GM19025 (cell line): ENCODE measurements around the gene ATRN.

Experiments used
- ATAC-seq: cut with Tn5 transposase; IDR thresholded peaks from one replicate; pipeline ENCODE4 v1.9.1; 2021; ENCODE audit warnings: mild to moderate bottlenecking, low read depth, moderate library complexity; ENCODE audit not compliant: unreplicated experiment

Gene ATRN

DNA sequence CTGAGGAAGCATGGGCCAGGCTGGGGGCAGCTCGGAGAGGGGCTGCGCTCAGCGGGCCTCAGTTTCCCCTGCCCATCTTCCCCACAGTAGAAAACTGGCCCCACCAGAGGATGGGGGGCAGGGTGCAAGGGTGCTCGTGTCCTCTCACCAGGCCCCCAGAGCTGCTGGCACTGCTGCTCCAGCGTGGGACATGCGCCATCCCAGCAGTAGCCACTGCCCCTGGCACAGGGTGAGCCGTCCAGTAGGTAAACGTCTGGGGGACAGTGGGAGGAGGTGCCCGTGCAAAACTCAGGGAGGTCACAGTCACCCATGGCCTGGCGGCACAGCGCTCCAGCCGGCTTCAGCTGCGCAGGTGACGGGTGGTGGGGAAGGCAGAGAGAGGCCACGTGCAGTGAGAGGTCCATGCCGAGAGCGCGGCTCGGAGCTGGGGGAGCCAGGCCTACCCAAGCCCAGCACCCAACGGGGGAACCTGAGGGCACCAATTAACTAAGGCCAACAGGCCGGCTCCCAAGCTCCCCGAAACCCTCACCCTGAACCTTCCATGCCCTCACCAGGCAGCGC is 201.2 kb downstream of the ATRN start:
- no peak for ATAC-seq

- no peak for ATAC-seq
Measured at GRCh38 chr20:3672547-3673171, 201.8 kb downstream of the ATRN start.

- ATAC-seq: no peak
Measured at GRCh38 chr20:3673221-3674070, 202.6 kb downstream of the ATRN start.

GRCh38 chr20:3674447-3674846 is 203.6 kb downstream of the ATRN start:
- no peak for ATAC-seq

GRCh38 chr20:3674995-3675900 is 204.4 kb downstream of the ATRN start:
- no peak for ATAC-seq

DNA sequence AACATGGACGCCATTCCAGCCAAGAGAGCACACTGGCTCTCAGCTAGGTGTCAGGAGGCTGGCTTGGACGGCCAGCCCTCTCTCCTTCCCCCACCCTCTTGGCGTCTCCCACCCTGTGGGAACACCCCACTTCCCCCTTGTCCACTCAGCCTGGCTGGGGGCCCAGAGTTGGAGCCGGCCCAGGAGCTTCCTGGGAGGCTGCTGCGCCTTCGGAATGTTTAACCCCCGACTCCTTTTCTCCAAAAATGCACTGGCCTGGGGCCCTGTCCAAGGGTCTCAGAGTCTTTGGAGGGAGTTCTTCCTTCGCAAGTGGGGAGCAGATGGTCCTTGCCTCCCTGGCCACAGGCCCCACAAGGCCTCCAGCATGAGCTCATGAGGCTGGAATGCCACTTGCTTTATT is 206.9 kb downstream of the ATRN start:
- ATAC-seq: no peak

DNA sequence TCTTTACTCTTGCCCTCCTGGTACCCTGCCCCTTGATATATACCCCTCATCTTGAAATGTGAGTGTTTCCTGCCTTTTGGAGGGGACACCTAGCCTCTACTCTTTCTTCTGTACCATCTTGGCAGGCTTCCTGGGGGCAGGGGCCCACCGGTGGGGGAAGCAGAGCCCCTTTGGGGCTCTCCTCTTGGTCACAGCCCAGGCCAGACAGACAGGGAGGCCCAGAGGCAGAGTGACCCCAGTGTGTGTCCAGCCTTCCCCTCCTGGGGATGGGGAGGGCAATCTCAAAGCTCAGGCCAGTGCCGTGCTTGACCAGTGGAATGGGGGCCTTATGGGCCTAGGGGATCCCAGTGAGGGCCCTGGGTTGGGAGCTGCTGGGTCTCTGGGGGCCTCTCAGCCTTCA is 207.4 kb downstream of the ATRN start:
- no peak for ATAC-seq

- no peak for ATAC-seq
Measured at GRCh38 chr20:3678856-3679720, 208.3 kb downstream of the ATRN start.

- no peak for ATAC-seq
Measured at GRCh38 chr20:3679749-3680700, 209.2 kb downstream of the ATRN start.

- no peak for ATAC-seq
Measured at GRCh38 chr20:3680701-3681351, 210.0 kb downstream of the ATRN start.

DNA sequence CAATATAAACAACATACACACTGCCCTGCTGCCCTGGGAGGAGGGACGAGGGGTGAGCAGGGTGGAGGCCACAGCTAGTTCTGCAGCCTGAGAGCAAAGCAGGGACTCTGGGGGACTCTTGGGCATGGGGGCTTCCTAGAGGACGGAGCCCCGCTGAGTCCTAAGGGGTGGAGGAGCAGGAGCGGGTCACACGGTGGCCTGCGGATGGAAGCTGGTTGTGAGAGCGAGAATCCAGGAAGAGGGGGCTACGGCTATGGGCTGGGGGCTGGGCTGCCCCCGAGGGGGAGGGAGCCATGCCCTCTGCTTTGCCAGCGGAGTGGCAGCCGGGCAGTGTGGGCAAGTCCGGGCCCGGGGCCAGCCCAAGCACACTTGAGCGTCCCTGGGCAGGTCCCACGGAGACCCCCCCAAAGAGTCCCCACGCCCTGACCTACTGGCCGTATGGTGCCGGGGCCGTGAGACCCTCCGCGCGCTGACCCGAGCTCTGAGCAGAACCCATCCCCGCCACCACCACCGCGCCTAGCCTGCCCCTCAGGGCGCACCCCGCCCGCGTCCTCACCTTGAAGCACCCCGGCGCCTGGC is 210.6 kb downstream of the ATRN start:
- ATAC-seq: no peak

DNA sequence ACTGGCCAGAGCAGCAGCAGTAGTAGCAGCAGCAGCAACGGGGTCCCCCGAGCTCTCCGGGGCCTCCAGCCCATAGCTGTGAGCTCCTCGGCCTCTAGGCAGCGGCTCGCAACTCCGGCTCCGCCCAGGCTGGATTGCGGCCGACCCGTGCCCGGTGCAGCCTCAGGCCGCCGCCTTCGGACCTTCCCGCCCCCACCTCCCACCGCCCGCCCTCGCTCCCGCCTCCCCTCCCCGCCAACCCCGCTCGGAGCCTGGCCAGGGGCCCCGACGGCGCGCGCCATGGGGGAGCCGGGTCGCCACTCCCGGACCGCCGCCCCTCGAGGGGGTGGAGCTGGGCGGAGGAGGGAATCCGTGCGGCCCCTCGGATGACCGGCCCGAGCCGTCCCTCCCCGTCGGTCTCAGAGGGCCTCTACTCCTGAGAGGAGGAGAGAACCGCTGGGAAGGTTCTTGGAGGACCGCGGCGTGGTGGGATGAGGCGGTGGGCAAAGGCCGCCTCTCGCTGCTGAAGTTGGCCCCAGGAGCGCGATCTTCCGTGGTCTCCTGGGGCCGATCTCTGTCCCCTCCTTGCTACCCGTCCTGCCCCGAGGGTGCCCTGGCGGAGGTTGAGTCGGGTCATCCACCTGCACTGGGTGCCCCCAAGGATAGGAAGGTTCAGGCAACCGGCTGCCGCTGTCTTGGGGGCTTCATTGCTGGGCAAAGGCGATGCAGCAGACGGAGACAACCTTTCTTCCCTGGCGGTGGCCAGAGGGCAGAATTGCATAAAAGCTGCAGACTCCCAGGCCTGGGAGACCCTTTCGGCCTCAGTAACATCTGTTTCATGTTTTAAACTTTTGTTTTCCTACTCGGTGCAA is 211.3 kb downstream of the ATRN start, which contains the start of gene ADAM33:
Gene ADAM33 (minus strand): TSS at position 80 of the 851 bp plus-strand sequence. CDS start 6 bp downstream, at position 74.
- no peak for ATAC-seq

GRCh38 chr20:3685341-3685740 is 214.5 kb downstream of the ATRN start:
- ATAC-seq: no peak

- ATAC-seq: no peak
Measured at GRCh38 chr20:3686421-3686820, 215.6 kb downstream of the ATRN start.

DNA sequence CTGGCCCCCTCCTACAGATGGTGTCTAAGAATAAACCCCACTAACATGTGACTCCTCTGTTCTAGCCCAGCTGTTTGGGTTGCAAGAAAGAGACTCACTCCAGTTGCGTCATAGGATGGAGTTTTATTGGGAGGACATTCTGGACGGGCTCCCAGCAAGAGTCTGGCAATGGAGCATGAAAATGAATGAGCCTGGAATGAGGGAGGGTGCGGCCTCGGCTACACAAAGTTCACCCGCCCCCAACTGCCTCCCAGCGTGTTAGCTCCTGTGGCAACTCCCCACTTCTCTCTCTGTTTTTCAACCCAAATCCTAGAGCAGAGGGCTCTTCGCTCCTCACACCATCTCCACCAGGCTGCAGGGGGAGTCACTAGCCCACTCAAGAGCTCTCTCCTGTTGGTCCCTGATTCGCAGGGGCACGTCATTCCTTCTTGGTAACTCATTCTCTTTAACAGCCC is 216.1 kb downstream of the ATRN start:
- no peak for ATAC-seq

DNA sequence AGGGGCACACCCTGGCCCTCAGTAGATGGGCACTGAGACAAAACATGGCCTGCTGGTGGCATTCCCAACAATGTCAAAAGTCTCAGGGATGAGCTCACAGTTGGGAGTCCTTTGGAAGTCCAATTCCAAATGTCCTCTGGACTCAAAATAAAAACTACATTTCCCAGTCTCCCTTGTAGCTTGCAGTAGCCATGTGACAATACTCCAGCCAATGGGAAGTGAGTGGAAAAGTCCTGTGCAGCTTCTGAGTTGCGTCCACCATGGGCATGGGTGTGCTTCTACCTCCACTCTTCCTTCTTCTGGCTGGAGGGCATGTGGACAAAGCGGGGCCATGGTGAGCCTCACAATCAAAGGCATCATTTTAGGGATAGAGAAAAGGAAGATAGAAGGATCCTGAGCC is 216.8 kb downstream of the ATRN start:
- ATAC-seq: no peak

DNA sequence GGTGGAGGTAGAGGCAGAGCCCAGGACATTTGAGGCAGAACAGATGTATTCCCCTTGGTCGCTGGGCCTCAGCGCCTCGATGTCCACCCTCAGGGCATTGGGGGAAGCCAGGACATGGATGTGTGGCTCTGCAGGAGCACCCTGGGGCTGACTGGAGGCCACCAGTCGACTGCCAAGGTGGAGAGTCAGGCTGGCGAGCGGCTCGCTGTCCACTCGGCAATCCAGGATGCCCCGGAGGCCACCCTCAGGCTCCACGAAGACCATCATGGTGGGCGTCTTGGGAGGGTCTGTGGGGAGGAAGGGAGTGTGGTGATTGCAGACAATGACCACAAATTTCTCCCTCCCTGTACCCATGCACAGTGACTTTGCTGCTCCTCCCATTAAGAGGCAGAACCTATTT is 219.2 kb downstream of the ATRN start:
- ATAC-seq: no peak
